ENCODE results near the gene ZNF155. TPM values are rescaled to one million over a fixed set of nuclear protein-coding genes. Genes with fewer than 3 reads are reported as not detected.

The ZNF155 gene
- total RNA-seq, 4 donors from 2014 or later = 2.0 to 7.1 (median 3.8) TPM

DNA sequence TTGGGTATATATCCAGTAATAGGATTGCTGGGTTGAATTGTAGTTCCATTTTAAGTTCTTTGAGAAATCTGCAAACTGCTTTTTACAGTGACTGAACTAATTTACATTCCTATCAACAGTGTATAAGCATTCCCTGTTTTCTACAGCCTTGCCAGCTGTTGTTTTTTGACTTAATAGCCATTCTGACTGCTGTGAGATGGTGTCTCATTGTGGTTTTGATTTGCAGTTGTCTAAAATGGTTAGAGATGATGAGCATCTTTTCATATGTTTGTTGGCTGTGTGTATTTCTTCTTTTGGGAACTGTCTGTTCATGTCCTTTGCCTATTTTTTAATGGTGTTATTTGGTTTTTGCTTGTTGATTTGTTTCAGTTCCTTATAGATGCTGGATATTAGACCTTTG is 37.2 kb downstream of the ZNF155 start:
- Histone ChIP-seq H3K27ac (no peak overlapping the region), H3K27me3 (no peaks in the 10 kb centered on the region), H3K36me3 (no peaks in the 10 kb centered on the region), H3K9me3 (peaks cover 0 to 10% (median 0%) of the 10 kb centered on the region in 3 donors), H3K4me1 (peaks cover 0 to 12% (median 5%) of the 10 kb centered on the region in 3 donors), H3K4me3 (no peak overlapping the region)
- no peak for TF ChIP-seq POLR2A (IDR thresholded peaks at IDR 0.05)
- TF ChIP-seq, protein P1, sequence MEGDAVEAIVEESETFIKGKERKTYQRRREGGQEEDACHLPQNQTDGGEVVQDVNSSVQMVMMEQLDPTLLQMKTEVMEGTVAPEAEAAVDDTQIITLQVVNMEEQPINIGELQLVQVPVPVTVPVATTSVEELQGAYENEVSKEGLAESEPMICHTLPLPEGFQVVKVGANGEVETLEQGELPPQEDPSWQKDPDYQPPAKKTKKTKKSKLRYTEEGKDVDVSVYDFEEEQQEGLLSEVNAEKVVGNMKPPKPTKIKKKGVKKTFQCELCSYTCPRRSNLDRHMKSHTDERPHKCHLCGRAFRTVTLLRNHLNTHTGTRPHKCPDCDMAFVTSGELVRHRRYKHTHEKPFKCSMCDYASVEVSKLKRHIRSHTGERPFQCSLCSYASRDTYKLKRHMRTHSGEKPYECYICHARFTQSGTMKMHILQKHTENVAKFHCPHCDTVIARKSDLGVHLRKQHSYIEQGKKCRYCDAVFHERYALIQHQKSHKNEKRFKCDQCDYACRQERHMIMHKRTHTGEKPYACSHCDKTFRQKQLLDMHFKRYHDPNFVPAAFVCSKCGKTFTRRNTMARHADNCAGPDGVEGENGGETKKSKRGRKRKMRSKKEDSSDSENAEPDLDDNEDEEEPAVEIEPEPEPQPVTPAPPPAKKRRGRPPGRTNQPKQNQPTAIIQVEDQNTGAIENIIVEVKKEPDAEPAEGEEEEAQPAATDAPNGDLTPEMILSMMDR (IDR thresholded peaks at IDR 0.05) = no peak
- no peak for DNase-seq
- intact Hi-C loops (cut with DNase I) = no loop called here

DNA sequence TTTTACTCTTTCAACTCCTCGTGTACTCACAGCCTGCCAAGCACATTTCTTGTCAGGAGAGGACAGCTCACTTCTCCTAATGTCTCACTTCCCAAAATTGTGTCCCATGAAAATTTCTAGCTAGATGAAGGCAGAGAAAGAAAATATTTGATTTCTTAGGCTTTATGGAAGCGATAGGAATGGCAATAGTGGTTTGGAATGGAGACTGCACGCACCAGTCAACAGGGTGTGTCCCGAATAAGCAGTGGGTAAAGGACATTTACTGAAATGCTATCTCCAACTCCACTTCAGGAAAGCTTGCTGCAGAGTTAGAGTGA is 40.9 kb downstream of the ZNF155 start:
- intact Hi-C loops (cut with DNase I) = no loop called here
- Histone ChIP-seq H3K4me3 (peak overlapping the region; percentile 56 to 92 (median 62)), H3K27me3 (no peaks in the 10 kb centered on the region), H3K36me3 (peaks cover 8 to 33% (median 14%) of the 10 kb centered on the region in 3 donors), H3K4me1 (peaks cover 0 to 13% (median 5%) of the 10 kb centered on the region in 3 donors), H3K9me3 (peaks cover 0 to 30% (median 14%) of the 10 kb centered on the region in 3 donors), H3K27ac (peak overlapping the region in 3 of 4 donors; percentile 54 to 72 (median 68))
- 41 to 42% methylated on average over 4 of the region's 4 CpGs for WGBS, 2 donors
- TF ChIP-seq POLR2A (IDR thresholded peaks at IDR 0.05) = no peak
- TF ChIP-seq, protein P1 (IDR thresholded peaks at IDR 0.05) = no peak
- DNase-seq = no peak

DNA sequence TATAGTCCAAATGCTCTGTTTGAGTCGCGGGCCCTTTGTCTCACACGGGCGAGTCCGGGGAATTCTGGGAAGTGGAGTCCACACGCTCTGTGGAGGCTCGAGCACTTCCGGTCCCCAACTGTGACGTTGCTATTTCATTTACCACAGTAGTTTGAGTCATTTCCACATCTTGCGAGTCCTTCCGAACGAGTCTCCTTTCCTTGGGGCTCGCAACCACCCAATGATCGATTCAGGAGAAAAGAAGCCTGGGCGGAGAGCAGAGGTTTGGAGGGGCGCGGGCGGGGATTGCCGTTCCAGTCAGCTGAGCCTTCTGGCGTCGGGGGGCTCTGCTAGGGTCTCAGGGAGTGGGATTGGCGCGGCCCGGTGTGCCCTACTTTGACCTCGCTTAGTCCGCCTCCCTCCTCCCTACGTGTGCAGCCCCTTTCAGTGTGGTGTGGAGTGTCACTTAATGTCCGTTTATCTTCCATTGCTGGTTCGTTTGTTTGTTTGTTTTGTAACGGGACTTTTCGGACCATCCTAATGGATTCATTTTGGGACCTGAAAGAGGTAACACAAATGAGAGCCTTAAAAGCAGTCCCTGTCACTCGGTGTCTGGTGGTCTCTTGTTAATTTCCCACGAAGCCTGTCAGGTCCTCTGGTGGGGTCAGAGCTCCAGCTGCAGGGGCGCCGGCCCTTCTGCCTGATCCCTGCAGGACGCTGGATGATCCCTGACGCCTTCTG is 41.4 kb downstream of the ZNF155 start, which contains the start of gene ZNF222:
Gene ZNF222 (plus strand): TSS at position 163 of the 720 bp plus-strand sequence. CDS start 58 bp downstream, at position 221.
- peaks cover 0 to 13% (median 5%) of the 10 kb centered on the region in 3 donors for H3K4me1 ChIP-seq
- peak; percentile 27 for DNase-seq
- no peaks in the 10 kb centered on the region for H3K27me3 ChIP-seq
- peak within 1 kb of the TSS in 3 of 4 donors; percentile 54 to 72 (median 68) for H3K27ac ChIP-seq
- peaks cover 0 to 35% (median 20%) of the 10 kb centered on the region in 3 donors for H3K9me3 ChIP-seq
- peak within 1 kb of the TSS; percentile 56 to 92 (median 62) for H3K4me3 ChIP-seq
- peaks cover 8 to 38% (median 15%) of the 10 kb centered on the region in 3 donors for H3K36me3 ChIP-seq
- 1 to 7% methylated on average over 19 to 23 of the region's 37 CpGs for WGBS, 2 donors
- intact Hi-C loops (cut with DNase I) = no loop called here
- TF ChIP-seq POLR2A (IDR thresholded peaks at IDR 0.05) = no peak
- TF ChIP-seq, protein P1 (IDR thresholded peaks at IDR 0.05) = peak in 1 of 6 experiments; percentile 14

DNA sequence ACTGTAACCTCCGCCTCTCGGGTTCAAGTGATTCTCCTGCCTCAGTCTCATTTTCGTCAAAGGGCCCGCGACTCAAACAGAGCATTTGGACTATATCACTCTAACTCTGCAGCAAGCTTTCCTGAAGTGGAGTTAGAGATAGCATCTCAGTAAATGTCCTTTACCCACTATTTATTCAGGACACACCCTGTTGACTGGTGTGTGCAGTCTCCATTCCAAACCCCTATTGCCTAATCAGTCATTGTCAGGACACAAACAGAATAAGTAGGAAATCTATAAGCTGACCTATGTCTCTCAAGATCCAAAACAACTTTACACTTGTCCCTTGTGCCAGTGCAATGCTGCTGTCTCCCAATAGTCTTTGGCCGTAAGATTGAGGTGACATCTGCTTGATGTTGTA is 42.6 kb downstream of the ZNF155 start:
- WGBS, 2 donors = 96 to 99% methylated on average over 5 to 6 of the region's 6 CpGs
- intact Hi-C loops (cut with DNase I) = no loop called here
- no peak for DNase-seq
- peaks cover 8 to 51% (median 17%) of the 10 kb centered on the region in 3 donors for H3K36me3 ChIP-seq
- H3K27ac ChIP-seq = no peak overlapping the region
- H3K27me3 ChIP-seq = no peaks in the 10 kb centered on the region
- H3K4me1 ChIP-seq = peaks cover 0 to 13% (median 5%) of the 10 kb centered on the region in 3 donors
- H3K4me3 ChIP-seq = no peak overlapping the region
- H3K9me3 ChIP-seq = peaks cover 0 to 48% (median 31%) of the 10 kb centered on the region in 3 donors
- no peak for TF ChIP-seq POLR2A (IDR thresholded peaks at IDR 0.05)
- TF ChIP-seq, protein P1 (IDR thresholded peaks at IDR 0.05) = no peak

DNA sequence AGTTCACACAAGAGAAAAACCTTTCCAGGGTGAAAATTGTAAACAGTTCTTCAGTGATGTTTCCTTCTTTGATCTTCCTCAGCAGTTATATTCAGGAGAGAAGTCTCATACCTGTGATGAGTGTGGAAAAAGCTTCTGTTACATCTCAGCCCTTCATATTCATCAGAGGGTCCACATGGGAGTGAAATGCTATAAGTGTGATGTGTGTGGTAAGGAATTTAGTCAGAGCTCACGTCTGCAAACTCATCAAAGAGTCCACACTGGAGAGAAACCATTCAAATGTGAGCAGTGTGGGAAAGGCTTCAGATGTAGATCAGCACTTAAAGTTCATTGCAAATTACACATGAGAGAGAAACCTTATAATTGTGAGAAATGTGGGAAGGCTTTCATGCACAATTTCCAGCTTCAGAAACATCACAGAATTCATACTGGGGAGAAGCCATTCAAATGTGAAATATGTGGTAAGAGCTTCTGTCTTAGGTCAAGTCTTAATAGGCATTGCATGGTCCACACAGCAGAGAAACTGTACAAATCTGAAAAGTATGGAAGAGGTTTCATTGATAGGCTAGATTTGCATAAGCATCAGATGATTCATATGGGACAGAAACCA is 48.1 kb downstream of the ZNF155 start:
- no peak for DNase-seq
- H3K36me3 ChIP-seq = peaks cover 12 to 58% (median 17%) of the 10 kb centered on the region in 3 donors
- TF ChIP-seq, protein P1 (IDR thresholded peaks at IDR 0.05) = no peak
- no peak for TF ChIP-seq POLR2A (IDR thresholded peaks at IDR 0.05)
- H3K4me1 ChIP-seq = no peaks in the 10 kb centered on the region
- H3K4me3 ChIP-seq = peak overlapping the region in 1 of 4 donors; percentile 6
- intact Hi-C loops (cut with DNase I) = no loop called here
- H3K9me3 ChIP-seq = peaks cover 0 to 97% (median 76%) of the 10 kb centered on the region in 3 donors
- no peaks in the 10 kb centered on the region for H3K27me3 ChIP-seq
- WGBS, 2 donors = 80 to 81% methylated on average over 1 of the region's 1 CpG
- no peak overlapping the region for H3K27ac ChIP-seq

All from esophagus squamous epithelium (tissue), 5 donors.